Suppressor macrophage treated with lipopolysaccharide for 4 hours (primary cell): ENCODE results near the gene DNM2.

Experiments used
- DNase-seq: peaks from one replicate; pipeline ENCODE4 v3.0.0-alpha.2; 2020

The DNM2 gene

DNA sequence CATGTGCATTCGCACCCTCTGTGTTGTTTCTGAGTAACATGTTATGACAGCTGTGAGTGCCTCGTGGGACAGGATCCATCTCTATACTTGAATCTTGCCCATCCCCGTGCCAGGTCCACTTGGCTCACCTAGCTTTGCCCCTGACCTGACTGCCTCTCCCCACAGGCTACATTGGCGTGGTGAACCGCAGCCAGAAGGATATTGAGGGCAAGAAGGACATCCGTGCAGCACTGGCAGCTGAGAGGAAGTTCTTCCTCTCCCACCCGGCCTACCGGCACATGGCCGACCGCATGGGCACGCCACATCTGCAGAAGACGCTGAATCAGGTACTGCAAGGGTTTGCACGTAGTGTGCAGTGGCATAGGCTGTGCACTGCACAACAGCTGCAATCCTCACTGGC, 64.9 kb downstream of the DNM2 start:
- no peak for DNase-seq

DNA sequence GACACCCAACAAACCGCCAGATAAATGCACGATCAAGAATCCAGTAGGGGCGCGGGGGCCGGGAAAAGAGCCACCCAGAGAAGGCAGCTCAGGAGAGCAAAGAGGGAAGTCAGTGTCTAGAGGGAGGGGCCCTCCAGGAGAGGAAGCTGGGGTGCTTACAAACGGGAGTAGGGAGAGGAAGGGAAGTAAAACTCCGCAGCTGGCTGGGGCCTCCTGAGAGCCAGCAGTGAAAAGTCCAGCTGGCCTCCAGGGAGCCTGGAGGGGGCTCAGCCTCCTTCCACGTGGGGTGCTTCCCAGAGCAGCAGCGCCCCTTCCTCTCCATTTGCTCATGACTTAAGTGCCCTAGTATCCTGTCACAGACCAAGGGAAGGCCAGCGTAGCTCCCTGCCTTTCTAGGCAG, 66.4 kb downstream of the DNM2 start:
- DNase-seq = peak; percentile 88

DNA sequence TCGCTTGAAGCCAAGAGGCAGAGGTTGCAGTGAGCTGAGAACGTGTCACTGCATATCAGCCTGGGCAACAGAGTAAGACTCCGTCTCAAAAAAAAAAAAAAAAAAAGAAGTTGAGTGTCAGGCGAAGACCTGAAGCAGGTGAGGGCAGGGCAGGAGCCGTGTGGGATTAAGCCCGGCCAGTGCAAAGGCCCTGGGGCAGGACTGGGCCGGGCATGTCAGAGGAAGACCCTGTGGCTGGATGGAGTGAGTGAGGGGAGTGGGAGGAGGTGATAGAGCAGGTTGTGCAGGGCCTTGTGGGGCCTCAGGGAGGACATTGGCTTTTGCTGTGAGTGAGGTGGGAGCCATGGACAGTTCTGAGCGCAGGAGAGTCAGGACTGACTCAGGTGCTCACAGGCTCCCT, 70.3 kb downstream of the DNM2 start:
- no peak for DNase-seq

DNA sequence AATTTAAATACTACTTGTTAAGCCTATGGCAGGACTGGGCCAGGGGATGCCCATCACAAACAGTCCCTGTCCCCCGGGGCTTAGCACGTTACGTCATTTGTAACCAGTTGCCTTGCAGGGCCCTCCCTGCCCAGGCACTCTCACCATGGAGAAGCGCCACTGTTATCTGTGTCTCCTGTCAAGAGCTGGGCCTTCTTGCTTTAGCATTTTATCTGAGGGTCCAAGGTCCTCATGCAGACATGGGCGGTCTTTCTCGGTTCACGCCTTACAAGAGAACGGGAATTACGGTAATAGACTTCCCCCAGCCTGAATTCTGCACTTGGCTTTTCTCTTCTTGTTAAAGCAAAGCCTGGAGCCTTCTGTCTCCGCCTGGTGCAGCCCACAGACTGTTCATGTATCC, 72.0 kb downstream of the DNM2 start:
- no peak for DNase-seq

DNA sequence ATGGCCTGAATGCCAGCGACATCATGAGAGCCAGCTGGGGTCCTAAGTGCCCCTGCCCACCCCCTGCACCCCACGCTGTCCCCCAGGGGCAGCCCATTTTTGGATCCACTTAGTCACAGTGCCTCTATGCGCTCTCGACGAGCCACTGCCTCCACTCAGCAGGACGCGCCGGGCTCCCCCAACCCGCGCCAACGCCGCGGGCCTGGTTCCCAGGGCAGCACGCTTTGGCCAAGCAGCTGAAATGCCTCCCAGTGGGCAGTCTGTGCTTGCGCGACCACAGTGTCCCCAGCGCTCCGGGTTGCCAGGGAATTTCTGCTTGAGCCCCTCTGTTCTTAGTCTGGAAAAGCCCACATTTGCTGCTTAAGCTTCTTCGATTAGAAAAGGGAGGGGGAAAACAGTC, 78.8 kb downstream of the DNM2 start:
- no peak for DNase-seq

DNA sequence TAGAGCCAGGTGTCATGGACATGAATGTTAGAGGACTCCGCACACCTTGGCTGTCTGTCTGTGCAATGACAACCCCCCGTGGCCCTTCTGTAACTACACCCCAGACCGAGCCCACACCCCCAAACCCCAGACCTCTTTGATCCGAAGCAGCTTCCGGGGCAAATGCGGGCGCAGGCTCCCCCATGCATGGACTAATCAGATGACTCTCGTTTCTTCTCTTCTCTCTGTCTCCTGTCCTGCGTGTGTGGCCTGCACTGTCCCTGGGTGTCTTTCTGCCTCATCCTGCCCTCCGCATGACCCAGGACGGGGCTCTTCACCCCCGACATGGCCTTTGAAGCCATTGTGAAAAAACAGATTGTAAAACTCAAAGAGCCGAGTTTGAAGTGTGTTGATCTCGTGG, 79.2 kb downstream of the DNM2 start:
- DNase-seq = no peak

DNA sequence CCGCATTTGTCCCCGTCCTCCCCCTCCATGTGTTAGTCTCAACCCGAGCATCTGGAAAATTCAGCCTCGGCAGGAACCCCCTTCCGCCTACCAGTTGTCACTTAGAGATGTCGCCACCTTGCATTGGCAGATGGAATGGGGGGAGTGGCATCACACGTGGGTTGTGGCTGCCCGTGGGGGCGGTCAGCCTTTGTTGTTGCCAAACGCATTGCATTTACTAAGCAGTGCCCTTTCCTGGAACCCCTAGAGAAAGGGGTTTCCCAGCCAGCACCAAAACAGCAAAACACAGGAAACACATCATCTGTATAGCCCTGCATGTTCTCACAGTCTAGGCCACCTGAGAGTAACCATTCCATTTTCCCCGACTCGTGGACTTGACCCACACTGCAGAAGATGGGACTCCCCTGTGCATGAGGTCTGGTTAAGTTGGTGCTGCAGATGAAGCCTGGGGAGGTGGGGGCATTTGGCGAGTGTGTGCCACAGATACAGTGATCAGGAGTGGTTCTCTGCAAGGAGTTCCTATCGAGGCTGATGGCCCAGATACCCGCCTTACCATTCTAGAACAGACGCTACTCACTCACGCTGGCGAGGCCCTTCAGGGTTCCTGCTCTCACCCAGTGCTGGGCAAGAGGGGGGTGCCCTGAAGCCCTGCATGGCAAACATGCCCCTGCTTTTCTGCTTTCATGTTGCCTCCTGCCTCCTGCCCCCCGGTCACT, 79.8 kb downstream of the DNM2 start:
- peak; percentile 59 for DNase-seq

DNA sequence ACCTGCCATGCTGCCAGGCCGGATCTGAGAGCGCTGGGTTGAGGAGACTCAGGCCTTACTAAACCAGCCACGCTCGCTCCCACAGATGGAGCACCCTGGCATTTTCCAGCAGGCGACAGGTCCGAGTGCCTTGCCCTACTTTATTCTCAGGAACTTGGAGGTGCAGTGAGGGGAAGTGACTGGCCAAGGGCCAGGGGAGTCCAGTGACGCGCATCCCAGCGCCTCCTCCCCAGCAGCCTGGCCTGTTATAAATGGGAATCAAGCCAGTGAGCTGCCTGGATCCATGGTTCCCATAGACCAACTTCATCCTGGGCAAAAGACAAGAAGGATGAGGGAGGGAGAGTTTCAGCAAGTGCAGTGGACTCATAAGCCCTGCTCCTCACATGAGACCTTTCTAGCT, 82.6 kb downstream of the DNM2 start:
- no peak for DNase-seq

DNA sequence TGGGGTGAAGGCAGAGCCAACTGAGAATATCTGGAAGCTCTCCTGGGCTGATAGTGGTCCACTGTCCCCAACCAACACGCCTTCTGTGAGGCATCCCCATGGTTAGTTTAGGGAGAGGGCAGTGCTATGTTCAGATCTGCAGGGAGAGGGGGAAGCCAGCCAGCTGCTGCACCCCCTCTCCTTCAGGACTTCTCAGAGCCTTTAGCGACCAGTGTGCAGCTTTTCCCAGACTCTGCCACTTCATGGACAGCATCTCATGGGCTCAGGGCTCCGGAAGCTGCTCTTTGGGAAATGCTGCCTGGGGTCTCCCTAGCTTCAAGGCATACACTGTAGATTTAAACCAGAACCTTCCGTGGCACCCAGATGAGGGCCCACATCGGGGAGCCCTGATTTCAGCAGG, 84.6 kb downstream of the DNM2 start:
- DNase-seq = no peak

DNA sequence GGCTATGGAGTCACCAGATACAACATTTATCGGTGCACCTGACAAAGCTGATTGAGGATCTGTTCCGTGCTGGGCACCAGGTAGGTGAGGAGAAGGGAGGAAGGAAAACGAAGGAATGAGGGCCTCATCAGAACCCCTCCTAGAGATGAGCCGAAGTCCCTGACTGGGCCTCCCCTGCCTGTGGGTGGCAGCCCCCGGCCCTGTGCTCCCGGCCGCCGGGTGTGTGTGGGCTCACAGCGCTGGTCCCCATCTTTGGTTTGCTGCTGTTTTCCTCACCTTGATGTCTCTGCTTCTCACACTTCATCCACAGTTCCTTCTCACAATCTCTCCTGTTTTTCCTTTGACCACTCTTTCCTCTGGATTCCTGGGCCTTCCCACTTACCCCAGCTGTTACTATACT, 85.4 kb downstream of the DNM2 start:
- no peak for DNase-seq

DNA sequence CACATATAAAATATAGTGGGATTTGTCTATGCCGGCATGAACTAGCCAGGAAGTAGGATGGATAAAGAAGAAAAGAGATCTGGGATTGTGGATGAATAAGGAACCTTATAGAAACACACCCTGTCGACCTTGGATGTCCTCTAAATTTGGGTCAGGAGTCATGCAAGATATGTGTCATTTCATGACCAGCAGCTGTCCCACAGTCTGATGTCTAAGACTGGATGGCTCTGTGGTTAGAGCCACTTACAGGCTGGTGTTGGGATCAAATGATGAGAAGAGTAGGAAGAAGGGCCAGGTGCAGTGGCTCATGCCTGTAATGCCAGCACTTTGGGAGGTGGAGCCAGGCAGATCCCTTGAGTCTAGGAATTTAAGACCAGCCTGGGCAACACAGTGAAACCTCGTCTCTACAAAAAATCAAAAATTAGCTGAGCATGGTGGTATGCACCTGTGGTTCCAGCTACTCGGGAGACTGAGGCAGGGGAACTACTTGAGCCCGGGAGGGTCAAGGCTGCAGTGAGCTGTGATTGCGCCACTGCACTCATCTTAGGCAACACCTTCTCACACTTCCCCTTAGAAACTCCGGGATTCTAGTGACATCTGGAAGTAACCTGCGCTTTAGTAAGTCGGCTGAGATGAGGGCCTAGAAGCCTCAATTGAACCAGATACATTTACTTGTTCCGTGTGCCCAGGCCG, 87.3 kb downstream of the DNM2 start:
- peak; percentile 72 for DNase-seq

DNA sequence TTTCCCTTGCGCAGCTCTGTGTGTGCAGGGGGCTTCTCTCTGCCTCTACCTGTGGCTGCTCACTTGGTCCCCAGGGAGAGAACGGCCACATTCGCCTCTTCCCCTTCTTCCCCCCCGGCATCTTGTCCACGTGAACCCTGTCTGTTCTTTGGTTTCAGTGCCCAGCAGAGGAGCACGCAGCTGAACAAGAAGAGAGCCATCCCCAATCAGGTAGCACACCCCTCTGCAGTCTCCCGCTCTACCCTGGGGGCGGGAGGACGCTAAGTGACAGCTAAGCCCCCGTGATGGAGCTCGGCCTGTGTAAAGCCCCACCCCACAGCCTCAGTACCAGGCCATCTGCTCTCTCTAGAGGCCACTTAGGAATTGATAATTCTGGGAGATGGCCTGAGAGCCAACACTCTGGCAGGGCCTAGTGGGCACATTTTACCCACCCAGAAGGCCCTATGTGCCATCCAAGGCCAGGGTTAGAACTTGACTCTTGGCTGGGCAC, 87.9 kb downstream of the DNM2 start:
- DNase-seq = no peak

DNA sequence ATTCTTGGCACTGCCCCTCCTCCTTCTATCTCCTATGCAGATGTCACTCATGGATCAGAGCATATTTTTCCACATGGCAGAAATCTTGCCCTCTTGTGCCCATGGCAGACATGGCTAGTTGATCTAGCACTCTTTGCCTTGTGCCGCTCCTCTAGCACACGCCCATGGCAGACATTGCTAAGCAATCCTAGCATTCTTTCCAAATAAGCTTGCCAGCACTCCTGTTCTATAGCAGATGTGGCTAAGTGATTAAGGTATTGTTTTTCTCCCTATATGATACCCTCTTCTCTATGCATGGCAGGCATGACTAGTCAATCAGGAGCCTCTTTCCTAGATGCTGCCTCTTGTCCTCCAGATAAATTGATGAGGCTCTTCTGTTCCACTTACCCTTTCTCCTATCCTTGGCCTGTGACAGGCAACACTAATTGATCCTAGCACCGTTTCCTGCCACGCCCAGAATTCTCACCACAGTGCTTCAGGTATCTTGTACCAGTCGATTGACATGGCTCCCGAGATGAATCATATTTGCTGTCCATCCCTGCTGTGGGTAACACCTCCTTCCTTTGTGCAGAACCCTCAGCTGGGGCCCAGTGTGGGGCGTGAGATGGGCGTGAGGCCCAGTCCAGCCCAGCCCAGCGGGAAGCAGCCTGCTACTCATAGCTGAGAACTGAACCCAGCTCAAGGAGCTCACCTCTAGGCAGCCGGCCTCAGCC, 91.2 kb downstream of the DNM2 start:
- DNase-seq = peak; percentile 13

DNA sequence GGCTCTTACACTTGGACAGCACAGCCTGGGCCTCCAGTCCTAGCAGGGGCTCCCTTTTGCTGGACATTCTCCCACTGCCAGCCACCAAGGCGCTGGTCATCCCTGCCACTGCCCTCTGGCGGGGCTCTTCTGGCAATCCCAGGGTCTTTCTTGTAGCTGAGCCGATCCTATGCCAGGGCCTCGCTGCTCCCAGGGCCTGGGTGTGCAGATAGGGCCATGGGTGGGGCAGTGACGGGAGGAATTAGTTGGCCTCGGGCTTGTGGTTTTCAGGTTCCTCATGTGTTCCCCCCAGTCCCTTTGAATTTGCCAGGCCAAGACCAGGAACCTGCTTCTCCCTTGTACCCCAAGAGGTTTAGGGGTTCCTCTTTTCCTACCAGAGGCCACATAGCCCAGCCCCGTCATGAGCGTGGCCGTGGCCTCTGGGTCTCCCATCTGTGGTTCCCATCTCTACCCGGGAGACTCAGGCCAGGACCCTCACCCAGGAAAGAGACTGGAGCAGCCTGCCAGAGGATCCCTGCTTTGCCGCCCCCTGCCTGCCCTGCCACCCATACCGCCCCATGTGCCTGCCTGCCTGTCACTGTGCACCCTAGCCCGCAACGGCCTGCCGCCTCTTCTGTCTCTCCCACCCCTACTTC, 91.9 kb downstream of the DNM2 start:
- peak; percentile 27 for DNase-seq

DNA sequence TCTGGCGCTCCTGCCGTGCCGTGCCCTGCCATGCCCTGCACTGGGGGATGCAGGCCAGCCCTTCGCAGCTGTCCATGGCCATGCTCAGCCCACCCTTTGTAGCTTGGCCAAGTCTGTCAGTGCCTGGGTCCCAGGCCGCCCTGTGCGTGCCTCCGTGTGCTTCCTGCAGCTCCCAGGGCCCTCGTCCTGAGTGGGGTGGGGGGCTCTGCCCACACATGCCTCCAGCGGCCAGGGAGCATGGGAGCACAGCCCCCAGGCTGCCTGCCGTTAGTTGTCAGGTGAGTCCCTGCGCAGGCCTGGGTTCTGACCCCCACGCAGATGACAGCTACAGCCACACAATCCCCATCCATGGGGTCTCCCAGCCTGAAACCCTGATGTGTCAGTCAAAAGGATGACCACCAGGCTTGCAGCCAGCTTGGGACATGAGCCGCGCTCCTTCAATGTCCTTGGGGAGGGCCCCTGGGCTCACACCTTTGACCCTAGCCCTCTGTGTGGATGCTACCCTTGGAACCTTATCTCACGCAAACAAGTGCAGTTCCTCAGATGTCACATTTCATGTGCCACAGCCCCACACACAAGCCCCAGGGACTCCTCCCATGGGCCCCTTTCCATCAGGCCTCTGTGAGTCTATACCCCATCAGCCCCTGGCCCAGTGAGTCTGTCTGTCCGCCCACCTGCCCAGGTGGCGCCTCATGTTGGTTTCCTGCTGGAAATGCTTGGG, 93.7 kb downstream of the DNM2 start:
- DNase-seq = no peak

DNA sequence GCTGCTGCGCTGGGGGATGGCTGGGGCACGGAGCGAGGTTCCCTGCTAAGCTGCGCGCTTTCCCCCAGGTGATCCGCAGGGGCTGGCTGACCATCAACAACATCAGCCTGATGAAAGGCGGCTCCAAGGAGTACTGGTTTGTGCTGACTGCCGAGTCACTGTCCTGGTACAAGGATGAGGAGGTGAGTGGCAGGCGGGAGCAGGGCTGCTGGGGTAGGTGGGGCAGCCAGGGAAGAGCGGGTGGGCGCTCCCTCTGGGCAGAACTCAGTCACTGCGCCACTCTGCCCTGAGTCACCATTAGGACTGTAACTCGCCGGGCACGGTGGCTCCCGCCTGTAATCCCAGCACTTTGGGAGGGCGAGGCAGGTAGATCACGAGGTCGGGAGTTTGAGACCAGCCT, 94.3 kb downstream of the DNM2 start:
- no peak for DNase-seq

DNA sequence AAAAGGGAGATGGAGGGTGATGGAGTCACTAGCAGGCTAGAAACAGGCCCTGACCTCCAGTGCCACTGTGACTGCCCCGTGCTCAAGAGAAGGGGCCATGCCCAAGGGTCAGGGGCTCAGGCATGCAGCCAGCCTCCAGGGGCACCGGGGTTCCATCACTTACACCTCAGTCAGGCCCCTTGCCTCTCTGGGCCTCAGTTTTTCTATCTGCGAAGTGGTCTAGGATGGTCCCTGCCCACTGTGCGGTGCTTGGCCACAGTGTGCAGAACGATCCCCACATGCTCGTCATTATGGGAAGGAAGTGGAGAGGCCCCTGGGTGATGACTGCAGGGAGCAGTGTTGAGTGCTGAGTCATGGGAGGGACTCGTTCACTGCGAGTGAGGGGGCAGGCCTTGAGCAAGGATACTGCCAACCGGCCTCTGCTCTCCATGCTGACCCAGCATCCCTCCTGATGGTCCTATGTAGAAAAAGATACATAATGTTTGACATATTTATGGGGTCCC, 95.1 kb downstream of the DNM2 start:
- DNase-seq = peak; percentile 89

DNA sequence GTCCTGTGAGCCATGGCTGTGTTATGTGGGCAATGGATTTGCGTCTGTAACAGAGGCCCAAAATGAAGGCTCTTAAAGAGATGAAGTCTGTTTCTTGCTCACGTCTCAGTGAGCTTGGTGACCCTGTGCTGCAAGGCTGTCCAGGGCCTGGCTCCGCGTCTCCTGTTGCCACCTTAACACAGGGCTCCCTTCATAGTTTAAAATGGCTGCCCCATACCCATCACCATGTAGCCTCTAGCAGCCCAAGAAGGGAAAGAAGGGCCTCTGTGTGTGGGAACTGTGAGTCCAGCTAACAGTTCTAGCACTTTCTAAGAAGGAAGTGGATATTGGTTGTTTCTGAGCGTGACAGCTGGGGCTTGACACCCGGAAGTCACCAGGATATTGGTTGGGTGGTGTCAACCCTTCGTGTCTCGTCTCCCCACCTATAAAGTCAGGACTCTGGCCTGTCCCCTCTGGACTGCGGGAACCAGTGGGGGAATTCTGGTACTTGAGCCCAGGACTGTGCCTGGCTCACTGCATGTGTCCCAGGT, 97.2 kb downstream of the DNM2 start:
- DNase-seq = no peak

DNA sequence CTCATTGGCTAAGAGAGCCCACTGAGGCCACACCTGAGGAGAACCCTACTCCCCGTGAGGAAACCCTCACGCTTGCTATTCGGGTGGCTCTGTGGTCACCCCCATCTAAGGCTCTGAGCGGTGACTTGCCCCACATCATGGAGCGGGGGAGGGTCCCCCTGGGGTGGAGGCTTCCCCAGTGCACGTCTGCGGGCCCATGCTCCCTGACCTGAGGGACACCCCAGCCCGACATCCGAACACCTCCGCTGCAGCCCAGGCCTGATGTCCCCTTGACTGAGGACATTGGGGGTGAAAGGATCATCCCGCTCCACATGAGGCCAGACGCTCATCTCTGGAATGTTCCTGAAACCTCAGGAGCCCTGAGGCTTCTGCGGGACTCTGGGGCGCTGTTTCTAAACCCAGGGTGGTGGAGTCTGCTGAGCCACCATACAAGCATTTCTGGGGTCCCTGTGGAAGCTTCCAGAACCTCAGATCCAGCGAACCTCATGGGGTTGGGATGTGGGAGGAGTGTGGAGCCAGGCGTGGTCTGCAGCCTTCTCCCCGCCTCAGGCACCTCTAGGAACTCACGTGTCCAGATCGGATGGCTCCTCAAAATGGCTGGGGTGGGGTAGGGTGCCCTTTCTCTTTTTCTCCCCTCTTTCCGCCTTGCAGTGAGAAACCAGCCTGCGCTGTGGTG, 98.2 kb downstream of the DNM2 start:
- no peak for DNase-seq

DNA sequence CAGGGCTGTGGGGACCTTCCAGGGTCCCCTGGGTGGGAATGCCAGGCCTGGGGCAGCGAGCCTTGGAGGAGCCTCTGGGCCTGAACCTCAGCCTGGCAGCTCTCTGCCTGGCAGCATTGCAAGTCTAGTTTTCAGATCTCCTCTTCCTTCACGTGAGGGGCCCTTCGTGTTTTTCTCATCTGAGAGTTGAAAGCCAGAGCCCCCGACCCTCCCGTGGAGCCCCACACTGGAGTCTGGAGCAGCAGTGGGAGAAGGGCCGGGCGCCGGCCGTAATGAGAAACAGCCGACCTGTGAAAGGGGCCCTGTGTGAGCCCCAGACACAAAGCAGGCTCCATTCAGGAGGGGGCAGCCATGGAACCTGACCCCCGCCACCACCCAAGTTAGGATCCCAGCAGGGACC, 98.8 kb downstream of the DNM2 start:
- no peak for DNase-seq

DNA sequence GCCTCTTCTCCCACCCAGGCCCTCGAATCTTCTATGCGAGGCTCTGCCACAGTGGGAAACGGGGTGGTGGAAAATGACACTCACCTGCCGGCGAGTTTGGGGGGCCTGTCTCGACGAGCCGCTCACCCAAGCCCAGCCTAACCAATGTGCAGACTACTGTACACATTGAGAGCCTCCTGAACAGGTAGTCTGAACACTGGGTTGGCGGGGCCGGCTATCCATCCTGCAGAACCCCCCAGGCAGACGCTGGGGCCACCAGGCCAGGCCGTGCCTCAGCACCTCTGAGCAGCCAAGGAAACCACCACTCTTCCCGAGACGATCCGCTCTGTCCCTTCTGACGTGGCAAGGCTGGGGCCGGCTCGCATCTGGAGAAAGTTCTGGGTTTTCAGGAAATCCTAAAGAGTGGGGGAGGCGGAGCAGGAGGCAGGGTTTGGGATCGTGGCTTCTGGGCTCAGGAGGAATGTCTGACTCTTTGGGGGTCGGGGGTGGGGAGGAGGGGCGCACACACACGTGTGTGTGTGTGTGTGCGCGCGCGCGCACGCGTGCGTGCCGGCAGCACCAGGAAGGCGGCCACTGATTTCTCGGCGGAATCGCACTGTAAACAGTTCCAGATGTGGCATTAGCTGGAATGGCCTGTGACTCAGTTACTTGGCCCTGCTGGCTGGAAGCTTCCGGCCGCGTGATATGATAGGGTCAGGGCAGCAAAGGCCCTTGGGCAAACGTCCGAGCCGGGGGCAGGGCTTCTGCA, 99.6 kb downstream of the DNM2 start:
- DNase-seq = no peak
